Endodermal cell (in vitro differentiated cells): Measurements from ENCODE around the gene ZNF516. TPM values are rescaled to one million over a fixed set of nuclear protein-coding genes. Genes with fewer than 3 reads are reported as not detected.

Source experiments
- DNase-seq: peaks from one replicate; pipeline ENCODE4 v3.0.0-alpha.2; 2017
- H3K27ac ChIP-seq: 2 replicates; pipeline ENCODE4 v1.5.1; 2013; ENCODE audit warnings: mild to moderate bottlenecking, low read depth, low read length, moderate library complexity
- H3K27me3 ChIP-seq: 2 replicates; pipeline ENCODE4 v1.6.1; 2013; ENCODE audit warnings: mild to moderate bottlenecking, low read length, moderate library complexity; ENCODE audit not compliant: insufficient read depth, control insufficient read depth, poor library complexity, severe bottlenecking
- H3K36me3 ChIP-seq: 2 replicates; pipeline ENCODE4 v1.7.0; 2013; ENCODE audit warnings: mild to moderate bottlenecking, low read length, moderate library complexity; ENCODE audit not compliant: control insufficient read depth, insufficient read depth
- H3K4me1 ChIP-seq: one replicate; pipeline ENCODE4 v1.7.0; 2013; ENCODE audit warnings: low read length; ENCODE audit not compliant: control insufficient read depth, insufficient read depth
- H3K4me3 ChIP-seq: 2 replicates; pipeline ENCODE4 v1.5.1; 2013; ENCODE audit warnings: mild to moderate bottlenecking, low read length, moderate library complexity
- H3K9ac ChIP-seq: 2 replicates; pipeline ENCODE4 v1.6.1; 2013; ENCODE audit warnings: mild to moderate bottlenecking, low read length, moderate library complexity; ENCODE audit not compliant: poor library complexity, severe bottlenecking; ENCODE audit errors: extremely low read depth
- H3K9me3 ChIP-seq: 2 replicates; pipeline ENCODE4 v1.6.1; 2013; ENCODE audit warnings: mild to moderate bottlenecking, low read length, moderate library complexity; ENCODE audit not compliant: control insufficient read depth
- H3K27ac Mint-ChIP-seq: 2 replicates; pipeline ENCODE4 v1.8.0; 2020; ENCODE audit warnings: mixed read lengths
- H3K27me3 Mint-ChIP-seq: 2 replicates; pipeline ENCODE4 v1.8.0; 2021; ENCODE audit warnings: mild to moderate bottlenecking, mixed read lengths; ENCODE audit not compliant: insufficient read depth
- H3K36me3 Mint-ChIP-seq: 2 replicates; pipeline ENCODE4 v1.8.0; 2020; ENCODE audit warnings: low read depth, mixed read lengths
- H3K4me1 Mint-ChIP-seq: 2 replicates; pipeline ENCODE4 v1.8.0; 2020; ENCODE audit warnings: mixed read lengths
- H3K4me3 Mint-ChIP-seq: 2 replicates; pipeline ENCODE4 v1.8.0; 2020; ENCODE audit warnings: mild to moderate bottlenecking, moderate library complexity, mixed read lengths
- H3K9me3 Mint-ChIP-seq: 2 replicates; pipeline ENCODE4 v1.8.0; 2020; ENCODE audit warnings: mild to moderate bottlenecking, mixed read lengths
- CTCF ChIP-seq: fragments of 200-600 bp; sonication (generic); conservative IDR thresholded peaks from 2 replicates; pipeline ENCODE4 v1.5.0; 2021; ENCODE audit warnings: antibody characterized with exemption, mild to moderate bottlenecking
- WGBS, 2 experiments: methylation state at CpG; one replicate each; pipeline versions ENCODE4 v1.1.5 to v1.1.7; 2013; ENCODE audit warnings: missing lambda C conversion rate in 2 of 2, mixed read lengths in 1 of 2; ENCODE audit not compliant: insufficient coverage in 1 of 2, insufficient read length in 1 of 2; 5-methylcytosine and 5-hydroxymethylcytosine counted together
- total RNA-seq, 2 donors: library from RNA; stranded (reverse); fragmentation: NEBNext Ultra II Directional in 1 of 2; extraction: Animal tissue kit (Norgen Biotek cat#: 25700) in 1 of 2; gene quantifications; 2 replicates in 1 of 2; 3 replicates in 1 of 2; pipeline ENCODE4 v1.2.1, GENCODE V29; 2021

Gene ZNF516
- total RNA-seq, 2 donors from 2014 or later: 60.2 to 77.9 TPM

GRCh38 chr18:76482267-76482666 lies 12.8 kb downstream of the ZNF516 start:
- H3K27ac Mint-ChIP-seq: no peak overlapping the region
- Histone ChIP-seq H3K36me3 (peaks cover 8% of the 10 kb centered on the region), H3K27ac (no peak overlapping the region), H3K4me1 (peaks cover 2% of the 10 kb centered on the region), H3K9me3 (no peaks in the 10 kb centered on the region), H3K27me3 (no peaks in the 10 kb centered on the region), H3K9ac (no peak overlapping the region), H3K4me3 (no peak overlapping the region)
- no peak overlapping the region for H3K4me3 Mint-ChIP-seq
- WGBS, 2 experiments: 97% methylated on average over 8 to 13 of the region's 13 CpGs
- no peak for DNase-seq
- no peaks in the 10 kb centered on the region for H3K27me3 Mint-ChIP-seq
- H3K9me3 Mint-ChIP-seq: no peaks in the 10 kb centered on the region
- no peak for TF ChIP-seq CTCF
- H3K36me3 Mint-ChIP-seq: peaks cover 23% of the 10 kb centered on the region
- H3K4me1 Mint-ChIP-seq: peaks cover 28% of the 10 kb centered on the region

DNA sequence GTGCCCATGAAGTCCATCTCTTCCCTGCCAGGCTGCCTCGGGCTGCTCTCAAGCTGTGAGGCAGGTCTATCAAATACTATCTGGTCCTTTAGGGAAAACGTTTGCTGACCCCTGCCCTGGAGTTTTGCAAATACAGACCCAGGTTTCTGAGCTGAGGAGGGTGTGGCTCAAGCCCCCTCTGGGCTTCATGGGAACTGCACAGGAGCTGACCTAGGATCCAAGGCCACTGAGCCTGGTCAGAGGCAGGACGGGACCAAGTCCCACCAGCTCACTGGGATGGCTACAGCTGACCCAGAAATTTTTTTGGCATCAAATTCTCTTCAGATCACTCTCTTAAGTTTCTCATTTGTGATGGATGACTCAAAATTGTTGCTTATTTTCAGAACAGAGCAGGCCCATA lies 14.1 kb downstream of the ZNF516 start:
- H3K27me3 Mint-ChIP-seq: no peaks in the 10 kb centered on the region
- peak; percentile 74 for DNase-seq
- H3K36me3 Mint-ChIP-seq: peaks cover 23% of the 10 kb centered on the region
- H3K4me1 ChIP-seq: no peaks in the 10 kb centered on the region
- H3K9ac ChIP-seq: no peak overlapping the region
- WGBS, 2 experiments: 84 to 100% methylated on average over 1 to 3 of the region's 3 CpGs
- H3K9me3 Mint-ChIP-seq: no peaks in the 10 kb centered on the region
- no peak overlapping the region for H3K27ac Mint-ChIP-seq
- H3K4me1 Mint-ChIP-seq: peaks cover 18% of the 10 kb centered on the region
- H3K27me3 ChIP-seq: no peaks in the 10 kb centered on the region
- no peaks in the 10 kb centered on the region for H3K9me3 ChIP-seq
- no peak overlapping the region for H3K27ac ChIP-seq
- peaks cover 8% of the 10 kb centered on the region for H3K36me3 ChIP-seq
- TF ChIP-seq CTCF: peak; percentile 67
- no peak overlapping the region for H3K4me3 ChIP-seq
- H3K4me3 Mint-ChIP-seq: no peak overlapping the region

DNA sequence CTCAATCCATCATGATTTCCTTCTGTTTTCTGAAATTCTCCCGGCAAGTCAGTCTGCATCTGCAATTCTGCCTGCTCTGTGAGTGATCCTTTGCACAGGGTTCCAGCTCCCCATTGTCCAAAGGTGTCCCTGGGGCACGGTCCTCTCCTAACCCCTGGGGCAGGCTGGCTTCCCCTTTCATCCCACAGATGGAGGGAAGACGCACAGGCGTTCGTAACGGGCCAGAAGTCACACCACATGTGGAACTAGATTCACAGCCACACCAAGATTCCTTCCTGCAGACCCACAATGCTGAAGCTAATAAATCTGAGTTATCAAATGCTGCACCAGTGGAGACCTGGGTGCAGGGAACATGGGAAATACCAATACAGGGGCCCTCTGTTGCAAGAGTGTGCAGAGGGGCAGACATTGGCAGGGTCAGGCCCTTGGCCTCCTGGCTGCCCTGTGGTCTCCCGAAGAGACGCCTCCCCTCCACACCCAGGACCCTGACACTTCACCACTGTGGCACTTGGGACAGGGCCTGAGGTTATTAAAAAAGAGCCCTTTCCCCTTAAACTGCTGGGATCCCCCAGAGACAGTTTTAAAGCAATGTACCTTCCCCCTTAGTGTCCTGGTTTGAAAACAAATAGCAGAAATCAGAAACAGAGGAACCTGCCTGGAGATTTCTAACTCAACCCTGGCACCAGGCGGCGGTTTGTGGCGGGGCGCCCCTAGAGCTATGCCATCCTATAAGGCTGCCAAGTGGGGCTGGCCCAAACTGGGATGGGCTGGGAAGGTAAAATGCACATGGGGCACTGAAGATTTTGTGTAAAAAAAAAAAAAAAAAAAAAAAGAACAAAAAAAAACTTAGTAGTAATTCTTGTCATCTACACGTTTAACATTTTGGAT lies 15.4 kb downstream of the ZNF516 start:
- Histone ChIP-seq H3K27ac (peak overlapping the region; percentile 4), H3K36me3 (peaks cover 8% of the 10 kb centered on the region), H3K27me3 (no peaks in the 10 kb centered on the region), H3K9me3 (no peaks in the 10 kb centered on the region), H3K4me1 (no peaks in the 10 kb centered on the region), H3K9ac (no peak overlapping the region), H3K4me3 (no peak overlapping the region)
- H3K4me1 Mint-ChIP-seq: peaks cover 7% of the 10 kb centered on the region
- peak overlapping the region; percentile 48 for H3K27ac Mint-ChIP-seq
- H3K27me3 Mint-ChIP-seq: no peaks in the 10 kb centered on the region
- no peak overlapping the region for H3K4me3 Mint-ChIP-seq
- 94 to 98% methylated on average over 7 to 13 of the region's 13 CpGs for WGBS, 2 experiments
- H3K36me3 Mint-ChIP-seq: peaks cover 23% of the 10 kb centered on the region
- H3K9me3 Mint-ChIP-seq: no peaks in the 10 kb centered on the region
- TF ChIP-seq CTCF: no peak
- DNase-seq: no peak
